Mesendoderm (in vitro differentiated cells): ENCODE measurements around the gene CARMIL3.

Experiments used
- DNase-seq: peaks from one replicate; pipeline ENCODE4 v3.0.0; 2013
- H2AK5ac ChIP-seq: 2 replicates; pipeline ENCODE4 v1.6.1; 2013; ENCODE audit warnings: low read length, inconsistent platforms
- H2BK120ac ChIP-seq: 2 replicates; pipeline ENCODE4 v1.6.1; 2013; ENCODE audit warnings: low read depth, mild to moderate bottlenecking, low read length, moderate library complexity, mixed read lengths
- H2BK15ac ChIP-seq: replicated peaks from 2 replicates; pipeline ENCODE4 v1.6.1; 2013; ENCODE audit warnings: low read depth, mild to moderate bottlenecking, moderate library complexity
- H2BK5ac ChIP-seq: 2 replicates; pipeline ENCODE4 v1.6.1; 2013; ENCODE audit warnings: low read length, inconsistent platforms
- H3K18ac ChIP-seq: 2 replicates; pipeline ENCODE4 v1.6.1; 2013; ENCODE audit warnings: mild to moderate bottlenecking, low read length, mixed read lengths
- H3K23ac ChIP-seq: one replicate; pipeline ENCODE4 v1.6.1; 2013; ENCODE audit warnings: low read length
- H3K27ac ChIP-seq: 2 replicates; pipeline ENCODE4 v1.5.1; 2013; ENCODE audit warnings: low read depth, mild to moderate bottlenecking, inconsistent platforms, low read length, moderate library complexity
- H3K27me3 ChIP-seq: 2 replicates; pipeline ENCODE4 v1.6.1; 2013; ENCODE audit warnings: low read length, control low read depth, mild to moderate bottlenecking, inconsistent platforms; ENCODE audit not compliant: insufficient read depth, poor library complexity
- H3K36me3 ChIP-seq: 2 replicates; pipeline ENCODE4 v1.6.1; 2013; ENCODE audit warnings: low read length, inconsistent platforms; ENCODE audit not compliant: control insufficient read depth, insufficient read depth
- H3K4ac ChIP-seq: one replicate; pipeline ENCODE4 v1.6.1; 2013; ENCODE audit warnings: low read depth, mild to moderate bottlenecking, low read length, moderate library complexity
- H3K4me1 ChIP-seq: 2 replicates; pipeline ENCODE4 v1.6.1; 2013; ENCODE audit warnings: low read depth, low read length, inconsistent platforms; ENCODE audit not compliant: control insufficient read depth
- H3K4me2 ChIP-seq: 2 replicates; pipeline ENCODE4 v1.6.1; 2013; ENCODE audit warnings: low read length
- H3K4me3 ChIP-seq: 2 replicates; pipeline ENCODE4 v1.5.1; 2013; ENCODE audit warnings: mild to moderate bottlenecking, low read length
- H3K56ac ChIP-seq: one replicate; pipeline ENCODE4 v1.6.1; 2013; ENCODE audit warnings: low read length
- H3K79me1 ChIP-seq: 2 replicates; pipeline ENCODE4 v1.6.1; 2013; ENCODE audit warnings: low read length, inconsistent platforms
- H3K79me2 ChIP-seq: 2 replicates; pipeline ENCODE4 v1.6.1; 2013; ENCODE audit warnings: mild to moderate bottlenecking, low read length; ENCODE audit not compliant: control insufficient read depth, insufficient read depth
- H3K9ac ChIP-seq: 2 replicates; pipeline ENCODE4 v1.6.1; 2013; ENCODE audit warnings: low read length, inconsistent platforms
- H4K5ac ChIP-seq: one replicate; pipeline ENCODE4 v1.6.1; 2013; ENCODE audit warnings: low read length
- H4K8ac ChIP-seq: one replicate; pipeline ENCODE4 v1.6.1; 2013; ENCODE audit warnings: low read depth, mild to moderate bottlenecking, control low read depth, low read length, moderate library complexity
- WGBS: extraction: QIAGEN DNeasy Blood & Tissue Kit; methylation state at CpG from one replicate; pipeline ENCODE4 v1.1.7; 2013; ENCODE audit warnings: low lambda C conversion rate, missing lambda C conversion rate; ENCODE audit not compliant: insufficient coverage; ENCODE audit errors: extremely low coverage; 5-methylcytosine and 5-hydroxymethylcytosine counted together

The CARMIL3 gene

GRCh38 chr14:24071144-24071697, 19.4 kb downstream of the CARMIL3 start, which contains the start of gene CPNE6:
Gene CPNE6 (plus strand): TSS chr14:24071562. CDS start chr14:24072937, 1,375 bp downstream.
- no peaks in the 10 kb centered on the region for H3K27me3 ChIP-seq
- no peaks in the 10 kb centered on the region for H3K4me1 ChIP-seq
- H3K27ac ChIP-seq: no peak within 1 kb of the TSS
- H3K4me3 ChIP-seq: no peak within 1 kb of the TSS
- no peak within 1 kb of the TSS for H2BK120ac ChIP-seq
- H3K9ac ChIP-seq: no peak within 1 kb of the TSS
- no peak within 1 kb of the TSS for H3K23ac ChIP-seq
- no peaks in the 10 kb centered on the region for H3K36me3 ChIP-seq
- no peaks in the 10 kb centered on the region for H3K79me1 ChIP-seq
- no peak within 1 kb of the TSS for H3K18ac ChIP-seq
- no peak within 1 kb of the TSS for H2AK5ac ChIP-seq
- no peak within 1 kb of the TSS for H3K56ac ChIP-seq
- no peak within 1 kb of the TSS for H3K4ac ChIP-seq
- no peak within 1 kb of the TSS for H2BK5ac ChIP-seq
- H3K79me2 ChIP-seq: no peaks in the 10 kb centered on the region
- no peak within 1 kb of the TSS for H2BK15ac ChIP-seq
- H4K5ac ChIP-seq: no peak within 1 kb of the TSS
- no peak within 1 kb of the TSS for H3K4me2 ChIP-seq
- no peak for DNase-seq
- WGBS: no CpG with 5 or more reads among the region's 19 CpGs
- H4K8ac ChIP-seq: no peak within 1 kb of the TSS

DNA sequence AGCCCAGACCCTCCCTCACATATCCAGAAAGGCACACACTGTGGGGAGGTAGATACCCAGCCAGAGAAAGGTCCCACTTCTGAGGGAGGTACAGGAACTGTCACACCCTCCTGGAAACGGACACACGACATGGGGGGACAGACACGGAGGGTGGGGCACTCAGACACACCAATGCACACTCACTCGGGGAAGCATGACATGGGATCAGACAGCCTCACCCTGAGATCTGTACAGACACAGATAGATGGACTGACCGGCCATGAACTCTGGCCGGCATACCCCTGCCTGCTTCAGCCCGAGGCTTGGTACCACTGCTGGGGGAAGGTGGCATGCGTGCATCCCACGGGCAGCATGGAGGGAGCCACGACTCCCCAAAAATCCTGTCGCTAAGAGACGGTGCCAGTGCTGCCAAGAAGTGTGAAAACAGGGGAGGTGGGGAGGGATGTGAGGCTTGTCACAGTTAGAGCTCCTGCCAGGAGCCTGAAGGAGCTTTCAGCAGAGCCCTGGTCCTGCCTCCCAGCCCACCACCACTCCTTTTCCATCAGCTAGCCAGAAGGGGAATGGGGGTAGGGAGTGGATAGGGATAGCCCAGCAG, 20.1 kb downstream of the CARMIL3 start:
- no peak for DNase-seq
- H2BK5ac ChIP-seq: no peak overlapping the region
- H3K79me1 ChIP-seq: no peaks in the 10 kb centered on the region
- no peak overlapping the region for H3K18ac ChIP-seq
- no peak overlapping the region for H3K23ac ChIP-seq
- H3K79me2 ChIP-seq: no peaks in the 10 kb centered on the region
- no peak overlapping the region for H2BK15ac ChIP-seq
- H3K27ac ChIP-seq: no peak overlapping the region
- H2BK120ac ChIP-seq: no peak overlapping the region
- H3K4ac ChIP-seq: no peak overlapping the region
- no peak overlapping the region for H3K56ac ChIP-seq
- no peak overlapping the region for H3K4me3 ChIP-seq
- H3K36me3 ChIP-seq: no peaks in the 10 kb centered on the region
- H2AK5ac ChIP-seq: no peak overlapping the region
- H3K4me1 ChIP-seq: no peaks in the 10 kb centered on the region
- H3K4me2 ChIP-seq: no peak overlapping the region
- H4K8ac ChIP-seq: no peak overlapping the region
- H4K5ac ChIP-seq: no peak overlapping the region
- H3K9ac ChIP-seq: no peak overlapping the region
- no CpG with 5 or more reads among the region's 12 CpGs for WGBS
- H3K27me3 ChIP-seq: no peaks in the 10 kb centered on the region

- Histone ChIP-seq H4K5ac (no peak overlapping the region), H2BK15ac (no peak overlapping the region), H3K4me2 (no peak overlapping the region), H3K56ac (no peak overlapping the region), H2AK5ac (no peak overlapping the region), H3K27ac (no peak overlapping the region), H4K8ac (no peak overlapping the region), H3K23ac (no peak overlapping the region), H3K79me1 (no peaks in the 10 kb centered on the region), H2BK5ac (no peak overlapping the region), H3K4me1 (no peaks in the 10 kb centered on the region), H2BK120ac (no peak overlapping the region), H3K4me3 (no peak overlapping the region), H3K36me3 (no peaks in the 10 kb centered on the region), H3K4ac (no peak overlapping the region), H3K79me2 (no peaks in the 10 kb centered on the region), H3K18ac (no peak overlapping the region), H3K9ac (no peak overlapping the region), H3K27me3 (no peaks in the 10 kb centered on the region)
- WGBS: no CpG with 5 or more reads among the region's 7 CpGs
- no peak for DNase-seq
Observed at GRCh38 chr14:24072436-24072835, 20.6 kb downstream of the CARMIL3 start.

DNA sequence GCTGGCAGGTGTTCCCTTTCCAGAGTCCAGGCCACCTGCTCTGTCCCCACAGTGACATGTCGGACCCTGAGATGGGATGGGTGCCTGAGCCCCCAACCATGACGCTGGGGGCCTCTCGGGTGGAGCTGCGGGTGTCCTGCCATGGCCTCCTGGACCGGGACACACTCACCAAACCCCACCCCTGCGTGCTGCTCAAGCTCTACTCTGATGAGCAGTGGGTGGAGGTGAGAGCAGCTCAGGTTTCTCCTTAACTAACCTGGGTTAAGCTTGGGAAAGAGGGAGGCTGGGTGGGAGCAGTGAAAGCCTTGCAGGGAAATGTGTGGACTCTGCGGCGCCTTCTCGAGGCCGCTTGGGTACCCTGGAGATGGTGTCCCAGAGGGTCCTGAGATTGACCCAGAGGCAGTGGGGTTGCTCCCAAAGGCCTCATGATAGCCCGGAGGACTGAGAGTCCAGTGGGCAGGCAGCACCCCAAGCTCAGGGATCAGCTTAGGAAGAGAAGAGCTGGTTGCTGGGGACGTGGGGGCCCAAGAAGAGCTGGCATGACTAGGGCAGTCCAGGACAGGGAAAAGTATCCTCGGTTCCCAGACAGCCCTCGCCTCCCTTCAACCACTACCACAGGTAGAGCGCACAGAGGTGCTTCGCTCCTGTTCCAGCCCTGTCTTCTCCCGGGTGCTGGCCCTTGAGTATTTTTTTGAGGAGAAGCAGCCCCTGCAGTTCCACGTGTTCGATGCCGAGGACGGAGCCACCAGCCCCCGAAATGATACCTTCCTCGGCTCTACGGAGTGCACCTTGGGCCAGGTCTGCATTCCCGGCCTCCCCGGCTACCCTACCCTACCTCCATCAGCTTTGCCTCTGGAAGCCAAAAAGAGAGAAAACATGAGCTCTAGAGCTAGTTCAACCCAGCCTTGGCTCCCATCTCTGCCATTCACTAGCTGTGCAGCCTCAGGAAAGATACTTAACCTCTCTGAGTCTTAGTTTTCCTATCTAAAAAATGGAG, 21.4 kb downstream of the CARMIL3 start:
- no peak overlapping the region for H3K4me3 ChIP-seq
- no peaks in the 10 kb centered on the region for H3K4me1 ChIP-seq
- H4K5ac ChIP-seq: no peak overlapping the region
- H3K23ac ChIP-seq: no peak overlapping the region
- no peaks in the 10 kb centered on the region for H3K79me1 ChIP-seq
- H2BK120ac ChIP-seq: no peak overlapping the region
- DNase-seq: no peak
- no CpG with 5 or more reads among the region's 26 CpGs for WGBS
- H3K9ac ChIP-seq: no peak overlapping the region
- H3K4me2 ChIP-seq: no peak overlapping the region
- no peak overlapping the region for H3K4ac ChIP-seq
- H2BK15ac ChIP-seq: no peak overlapping the region
- no peaks in the 10 kb centered on the region for H3K79me2 ChIP-seq
- no peak overlapping the region for H2BK5ac ChIP-seq
- H3K36me3 ChIP-seq: no peaks in the 10 kb centered on the region
- H3K27ac ChIP-seq: no peak overlapping the region
- H3K18ac ChIP-seq: no peak overlapping the region
- H2AK5ac ChIP-seq: no peak overlapping the region
- H3K27me3 ChIP-seq: no peaks in the 10 kb centered on the region
- H4K8ac ChIP-seq: no peak overlapping the region
- no peak overlapping the region for H3K56ac ChIP-seq

DNA sequence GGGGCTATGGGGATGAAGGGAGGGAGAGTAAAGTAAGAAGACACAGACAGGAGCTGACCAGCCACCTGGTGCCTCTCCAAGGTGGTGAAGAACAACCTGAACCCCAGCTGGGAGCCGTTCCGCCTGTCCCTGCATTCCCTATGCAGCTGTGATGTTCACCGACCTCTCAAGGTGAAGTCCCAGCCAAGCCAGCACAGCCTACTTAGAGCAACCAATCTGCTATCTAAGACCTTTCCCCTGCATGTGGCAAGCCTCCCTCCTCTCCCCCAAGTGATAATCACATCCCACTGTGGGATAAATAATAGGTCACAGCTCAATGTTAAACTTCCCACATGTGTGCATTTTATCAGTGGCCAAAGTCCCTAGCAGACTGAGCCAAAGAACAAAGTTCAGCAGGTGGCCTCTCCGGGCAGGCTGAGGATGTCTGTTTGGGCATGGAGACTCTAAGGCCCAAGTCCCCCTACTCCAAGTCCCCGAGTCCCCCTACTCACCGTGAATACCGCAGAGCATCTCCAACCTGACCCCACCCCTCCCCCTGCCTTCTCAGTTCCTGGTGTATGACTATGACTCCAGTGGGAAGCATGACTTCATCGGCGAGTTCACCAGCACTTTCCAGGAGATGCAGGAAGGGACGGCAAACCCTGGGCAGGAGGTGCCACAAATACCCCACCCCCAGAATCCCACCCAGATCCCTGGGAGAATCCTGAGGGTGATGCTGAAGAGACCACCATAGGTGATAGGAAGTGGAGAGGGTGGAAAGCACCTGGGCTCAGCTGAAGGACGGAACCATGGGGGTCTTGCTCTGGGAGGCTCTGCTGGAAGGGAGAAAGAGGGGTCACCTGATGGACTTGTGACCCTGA, 23.0 kb downstream of the CARMIL3 start:
- Histone ChIP-seq H2BK120ac (no peak overlapping the region), H3K9ac (no peak overlapping the region), H3K18ac (no peak overlapping the region), H3K27me3 (no peaks in the 10 kb centered on the region), H2BK15ac (no peak overlapping the region), H3K23ac (no peak overlapping the region), H3K4me2 (no peak overlapping the region), H3K79me2 (no peaks in the 10 kb centered on the region), H3K4ac (no peak overlapping the region), H3K4me3 (no peak overlapping the region), H4K5ac (no peak overlapping the region), H2AK5ac (no peak overlapping the region), H4K8ac (no peak overlapping the region), H3K79me1 (no peaks in the 10 kb centered on the region), H3K36me3 (no peaks in the 10 kb centered on the region), H3K27ac (no peak overlapping the region), H3K56ac (no peak overlapping the region), H3K4me1 (no peaks in the 10 kb centered on the region), H2BK5ac (no peak overlapping the region)
- no peak for DNase-seq
- no CpG with 5 or more reads among the region's 11 CpGs for WGBS
